Fibroblast of lung (primary cell): ENCODE results near the gene MUTYH. TPM values are rescaled to one million over a fixed set of nuclear protein-coding genes. Genes with fewer than 3 reads are reported as not detected.
"Not testable (repeated sequence)": the region's sequence is repeated elsewhere in the genome, so short reads cannot be mapped to it uniquely, and the experiment has no call there.

Experiments used
- DNase-seq, 2 donors: peaks; one replicate each; pipeline versions ENCODE4 v3.0.0 to v3.0.0-alpha.2; 2010; ENCODE audit warnings: low read depth in 2 of 2
- H2AFZ ChIP-seq: 2 replicates; pipeline ENCODE4 v1.5.1; 2012; ENCODE audit warnings: low read length, control low read depth, inconsistent platforms
- H3K27ac ChIP-seq: 2 replicates; pipeline ENCODE4 v1.5.1; 2011; ENCODE audit warnings: low read length, control low read depth; ENCODE audit not compliant: insufficient read depth
- H3K27me3 ChIP-seq: 2 replicates; pipeline ENCODE4 v1.5.1; 2011; ENCODE audit warnings: mild to moderate bottlenecking, low read length; ENCODE audit not compliant: control insufficient read depth, insufficient read depth
- H3K36me3 ChIP-seq: 2 replicates; pipeline ENCODE4 v1.5.1; 2011; ENCODE audit warnings: low read length; ENCODE audit not compliant: control insufficient read depth, insufficient read depth
- H3K4me1 ChIP-seq: 2 replicates; pipeline ENCODE4 v1.5.1; 2011; ENCODE audit warnings: low read length; ENCODE audit not compliant: control insufficient read depth, insufficient read depth; ENCODE audit errors: extremely low read depth
- H3K4me2 ChIP-seq: 2 replicates; pipeline ENCODE4 v1.5.1; 2011; ENCODE audit warnings: low read length, control low read depth; ENCODE audit not compliant: insufficient read depth; ENCODE audit errors: extremely low read depth
- H3K4me3 ChIP-seq, 4 experiments: fragments of 200-600 bp in 1 of 4; sonication (generic) in 1 of 4; replicated peaks in 1 of 4; 2 replicates each; pipeline ENCODE4 v1.5.1; 2011 to 2016; ENCODE audit warnings: low read length in 4 of 4, low read depth in 3 of 4, mild to moderate bottlenecking in 3 of 4, control low read depth in 2 of 4, inconsistent platforms in 1 of 4, mixed read lengths in 1 of 4; ENCODE audit not compliant: insufficient read depth in 1 of 4; ENCODE audit errors: control extremely low read depth in 1 of 4
- H3K79me2 ChIP-seq: 2 replicates; pipeline ENCODE4 v1.5.1; 2012; ENCODE audit warnings: mild to moderate bottlenecking, low read length, inconsistent platforms; ENCODE audit not compliant: control insufficient read depth, insufficient read depth
- H3K9ac ChIP-seq: 2 replicates; pipeline ENCODE4 v1.5.1; 2011; ENCODE audit warnings: mild to moderate bottlenecking, low read length, control low read depth; ENCODE audit not compliant: insufficient read depth
- H3K9me3 ChIP-seq: 2 replicates; pipeline ENCODE4 v1.5.1; 2012; ENCODE audit warnings: low read depth, low read length; ENCODE audit not compliant: control insufficient read depth, insufficient read depth
- H4K20me1 ChIP-seq: 2 replicates; pipeline ENCODE4 v1.5.1; 2011; ENCODE audit warnings: low read length; ENCODE audit not compliant: control insufficient read depth, insufficient read depth; ENCODE audit errors: extremely low read depth
- CTCF ChIP-seq, 2 donors: IDR thresholded peaks in 1 of 2; conservative IDR thresholded peaks in 1 of 2; 1 replicate in 1 of 2; 2 replicates in 1 of 2; pipeline ENCODE4 v1.5.1; 2011 to 2012; ENCODE audit warnings: low read length in 2 of 2, control low read depth in 1 of 2, inconsistent platforms in 1 of 2, low read depth in 1 of 2, mild to moderate bottlenecking in 1 of 2
- EZH2 ChIP-seq: IDR thresholded peaks from 2 replicates; pipeline ENCODE4 v1.5.1; 2012; ENCODE audit warnings: low read length, control low read depth, mild to moderate bottlenecking; ENCODE audit errors: missing control alignments
- polyA plus RNA-seq, 2 donors: library from polyadenylated mRNA; depleted of rRNA in 1 of 2; stranded (reverse) in 1 of 2; unstranded in 1 of 2; fragments of >200 nt; gene quantifications; 2 replicates each; pipeline ENCODE4 v1.2.1, GENCODE V29; 2011 to 2012; ENCODE audit warnings: missing spikeins in 1 of 2
- total RNA-seq: library from RNA; depleted of rRNA; stranded (reverse); fragments of >200 nt; gene quantifications from 2 replicates; pipeline ENCODE4 v1.2.1, GENCODE V29; 2014

MUTYH gene
- total and polyA plus RNA-seq, 2 donors (not counting 1 experiment from before 2014, with no cell fraction given): 3.8 to 15.7 TPM

- Histone ChIP-seq H3K4me2 (no peak overlapping the region), H3K27ac (no peak overlapping the region), H2AFZ (no peak overlapping the region), H3K4me1 (peaks cover 2% of the 10 kb centered on the region), H3K9ac (no peak overlapping the region), H3K4me3 (no peak overlapping the region), H3K36me3 (no peaks in the 10 kb centered on the region), H3K79me2 (no peaks in the 10 kb centered on the region), H4K20me1 (no peaks in the 10 kb centered on the region), H3K27me3 (no peaks in the 10 kb centered on the region), H3K9me3 (no peaks in the 10 kb centered on the region)
- TF ChIP-seq CTCF (conservative IDR thresholded peaks at IDR 0.05 in 1 of 2, IDR thresholded peaks at IDR 0.05 in 1 of 2; ENCODE audit: low read depth in 1 of 2, low read length in 2 of 2): no peak
- no peak for TF ChIP-seq EZH2
- no peak for DNase-seq
Measured at GRCh38 chr1:45299296-45299695, 40.9 kb downstream of the MUTYH start.

DNA sequence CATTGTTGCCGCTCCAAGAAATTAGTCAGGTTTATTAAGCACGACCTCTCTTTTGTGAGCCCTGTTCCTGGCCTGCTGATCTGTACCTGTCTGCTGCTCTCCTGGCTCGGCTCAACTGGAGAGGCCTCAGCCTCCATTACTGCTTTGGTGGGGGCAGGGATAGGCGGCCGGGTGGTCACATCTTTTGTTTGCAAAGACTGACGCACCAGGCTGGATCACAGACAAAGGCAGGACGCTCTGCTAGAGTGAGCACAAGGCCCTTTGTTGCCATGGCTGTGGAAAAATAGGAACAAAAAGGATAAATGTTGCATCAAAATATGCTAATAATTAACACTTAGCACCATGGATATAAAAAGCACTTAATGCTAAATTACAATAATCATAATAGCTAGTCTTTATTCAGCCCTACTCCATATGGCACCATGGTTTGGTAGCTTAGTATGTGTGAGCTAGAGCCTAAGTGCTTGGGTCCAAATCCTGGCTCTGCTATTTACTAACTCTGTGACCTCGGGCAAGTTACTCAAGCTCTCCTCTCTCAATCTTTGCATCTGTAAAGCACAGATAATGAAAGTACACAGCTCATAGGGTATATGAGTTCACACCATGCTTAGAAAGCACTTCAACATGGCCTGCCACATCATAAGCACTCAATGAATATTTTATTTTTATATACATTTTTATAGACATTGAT lies 42.4 kb downstream of the MUTYH start:
- Histone ChIP-seq H3K9ac (no peak overlapping the region), H3K27me3 (no peaks in the 10 kb centered on the region), H2AFZ (no peak overlapping the region), H3K79me2 (no peaks in the 10 kb centered on the region), H3K36me3 (no peaks in the 10 kb centered on the region), H3K4me3 (no peak overlapping the region), H3K4me2 (no peak overlapping the region), H3K9me3 (no peaks in the 10 kb centered on the region), H4K20me1 (no peaks in the 10 kb centered on the region), H3K27ac (no peak overlapping the region), H3K4me1 (no peaks in the 10 kb centered on the region)
- TF ChIP-seq EZH2 (no peak), CTCF (conservative IDR thresholded peaks at IDR 0.05 in 1 of 2, IDR thresholded peaks at IDR 0.05 in 1 of 2; ENCODE audit: low read depth in 1 of 2, low read length in 2 of 2) (no peak)
- DNase-seq: no peak

DNA sequence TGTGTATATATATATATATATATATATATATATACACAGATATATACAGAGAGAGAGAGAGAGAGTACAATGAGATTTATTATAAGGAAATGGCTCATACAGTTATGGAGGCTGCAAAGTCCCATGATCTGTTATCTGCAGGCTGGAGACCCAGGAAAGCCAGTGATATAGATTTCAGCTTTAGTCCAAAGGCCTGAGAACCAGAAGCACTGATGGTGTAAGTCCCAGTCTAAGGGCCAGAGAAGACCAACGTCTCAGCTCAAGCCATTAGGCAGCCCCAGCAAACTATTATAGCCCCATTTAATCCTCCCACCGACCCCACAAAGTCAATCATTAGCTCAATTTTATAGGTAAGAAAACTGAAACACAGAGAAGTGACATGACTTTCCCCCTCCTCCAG lies 48.5 kb downstream of the MUTYH start:
- DNase-seq: no peak

GRCh38 chr1:45291002-45291401 lies 49.2 kb downstream of the MUTYH start:
- not testable (repeated sequence) for H3K4me2 ChIP-seq, H3K27ac ChIP-seq

More for the DNA sequence above, 48.5 kb downstream of the MUTYH start:
- no peaks in the 10 kb centered on the region for H3K4me1 ChIP-seq
- no peaks in the 10 kb centered on the region for H3K79me2 ChIP-seq
- H2AFZ ChIP-seq: no peak overlapping the region
- H3K4me2 ChIP-seq: no peak overlapping the region
- no peaks in the 10 kb centered on the region for H3K9me3 ChIP-seq
- H3K4me3 ChIP-seq: no peak overlapping the region
- no peak overlapping the region for H3K27ac ChIP-seq
- H3K27me3 ChIP-seq: no peaks in the 10 kb centered on the region
- TF ChIP-seq EZH2 (no peak), CTCF (conservative IDR thresholded peaks at IDR 0.05 in 1 of 2, IDR thresholded peaks at IDR 0.05 in 1 of 2; ENCODE audit: low read depth in 1 of 2, low read length in 2 of 2) (no peak)
- H4K20me1 ChIP-seq: no peaks in the 10 kb centered on the region
- no peak overlapping the region for H3K9ac ChIP-seq
- no peaks in the 10 kb centered on the region for H3K36me3 ChIP-seq

DNA sequence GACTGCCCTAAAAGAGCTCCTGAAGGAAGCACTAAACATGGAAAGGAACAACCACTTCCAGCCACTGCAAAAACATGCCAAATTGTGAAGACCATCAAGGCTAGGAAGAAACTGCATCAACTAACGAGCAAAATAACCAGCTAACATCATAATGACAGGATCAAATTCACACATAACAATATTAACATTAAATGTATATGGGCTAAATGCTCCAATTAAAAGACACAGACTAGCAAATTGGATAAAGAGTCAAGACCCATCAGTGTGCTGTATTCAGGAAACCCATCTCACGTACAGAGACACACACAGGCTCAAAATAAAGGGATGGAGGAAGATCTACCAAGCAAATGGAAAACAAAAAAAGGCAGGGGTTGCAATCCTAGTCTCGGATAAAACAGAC lies 53.7 kb downstream of the MUTYH start:
- H3K4me2 ChIP-seq, H3K9me3 ChIP-seq, H3K36me3 ChIP-seq, H3K9ac ChIP-seq, H3K27ac ChIP-seq, H4K20me1 ChIP-seq, DNase-seq, H3K27me3 ChIP-seq, H2AFZ ChIP-seq, H3K4me1 ChIP-seq, H3K79me2 ChIP-seq, H3K4me3 ChIP-seq: not testable (repeated sequence)

More at GRCh38 chr1:45291002-45291401, 49.2 kb downstream of the MUTYH start:
- H3K9me3 ChIP-seq, DNase-seq, H2AFZ ChIP-seq, H3K4me3 ChIP-seq, H3K4me1 ChIP-seq, H3K79me2 ChIP-seq, H4K20me1 ChIP-seq, H3K9ac ChIP-seq, H3K36me3 ChIP-seq, H3K27me3 ChIP-seq: not testable (repeated sequence)
